Bladder microvascular endothelial cell (primary cell): Measurements from ENCODE around the gene PSME4. TPM values are rescaled to one million over a fixed set of nuclear protein-coding genes. Genes with fewer than 3 reads are reported as not detected.

Experiments
- total RNA-seq: library from RNA; depleted of rRNA; stranded (reverse); fragments of >200 nt; gene quantifications from 2 replicates; pipeline ENCODE4 v1.2.3, GENCODE V29; 2014

PSME4 gene
- total RNA-seq = 18.3 and 52.6 TPM in 2 replicates

GRCh38 chr2:53970724-53971602, at the start of gene PSME4:
TSS of gene PSME4 (minus strand) at chr2:53970993. CDS start at chr2:53970784, 209 bp downstream.

GRCh38 chr2:53859206-53860181, 111.3 kb downstream of the PSME4 start, which contains the start of gene GPR75:
TSS of gene GPR75 (minus strand) at chr2:53859967. CDS start at chr2:53854756, 5,211 bp downstream.

Other genes with a start within 250 kb of the PSME4 start
- gene CHAC2, start 203.2 kb downstream of the PSME4 start, total RNA-seq = 3.9 and 9.2 TPM in 2 replicates
- gene ASB3, start 184.0 kb downstream of the PSME4 start, total RNA-seq = 15.9 and 30.3 TPM in 2 replicates
- 36.8 and 62.3 TPM in 2 replicates for gene ERLEC1, start 183.9 kb downstream of the PSME4 start, total RNA-seq
- gene GPR75, start 111.0 kb downstream of the PSME4 start, total RNA-seq = 0.65 and 3.5 TPM in 2 replicates
- 4.9 and 6.9 TPM in 2 replicates for gene ACYP2, start 144.6 kb upstream of the PSME4 start, total RNA-seq